HEK293T (cell line): ENCODE data around the gene TIMM10.

Experiments used
- BHLHE40 ChIP-seq: fragments of 450-650 bp; IDR thresholded peaks from 2 replicates; pipeline ENCODE4 v1.6.1; 2016; ENCODE audit warnings: mild to moderate bottlenecking, moderate library complexity, borderline replicate concordance
- ELF4 ChIP-seq: fragments of 450-650 bp; IDR thresholded peaks from 2 replicates; pipeline ENCODE4 v1.6.1; 2017; ENCODE audit warnings: antibody characterized with exemption
- FOXA1 ChIP-seq: fragments of 450-650 bp; IDR thresholded peaks from 2 replicates; pipeline ENCODE4 v1.6.1; 2016; ENCODE audit warnings: mild to moderate bottlenecking
- SUZ12 ChIP-seq: fragments of 450-650 bp; IDR thresholded peaks from 2 replicates; pipeline ENCODE4 v1.6.1; 2016; ENCODE audit warnings: mild to moderate bottlenecking
- TARDBP ChIP-seq: fragments of 450-650 bp; IDR thresholded peaks from 2 replicates; pipeline ENCODE4 v1.6.1; 2016

DNA sequence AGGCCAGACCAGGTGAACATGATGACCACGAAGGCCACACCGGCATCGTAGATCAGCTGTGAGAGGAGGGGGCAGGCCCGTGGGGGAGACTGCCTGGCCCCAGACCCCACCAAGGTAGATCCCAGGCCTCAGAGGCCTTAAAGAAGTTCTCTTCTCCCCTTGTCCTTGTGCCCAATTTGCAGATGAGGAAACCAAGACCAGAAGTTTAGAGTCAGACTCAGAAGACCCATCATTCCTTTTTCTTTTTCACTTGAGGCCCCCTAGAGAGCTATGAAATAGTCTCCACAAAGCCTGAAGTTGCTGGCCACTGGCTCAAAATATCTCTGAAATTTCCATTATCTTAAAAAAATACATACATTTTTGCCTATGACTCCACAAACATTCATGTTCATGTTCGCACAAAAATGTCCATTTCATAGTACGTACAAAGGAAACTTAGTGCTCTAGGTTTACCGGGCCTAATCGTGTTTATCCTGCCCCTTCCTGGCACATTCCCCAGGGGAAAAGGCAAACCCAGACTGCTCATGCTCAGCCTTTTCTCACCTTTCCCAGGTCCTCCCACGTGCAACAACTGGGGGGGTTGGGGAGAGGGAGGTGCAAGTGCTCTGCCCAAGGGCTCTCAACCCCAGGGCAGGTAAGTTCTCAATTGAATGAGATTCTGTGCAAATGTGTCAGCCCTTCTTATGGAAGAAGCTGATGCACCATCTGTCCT is 34.3 kb downstream of the TIMM10 start:
- no peak for TF ChIP-seq FOXA1
- no peak for TF ChIP-seq BHLHE40
- TF ChIP-seq TARDBP, result no peak
- no peak for TF ChIP-seq SUZ12
- no peak for TF ChIP-seq ELF4
